Ureter (tissue), 1 donor: ENCODE measurements around the gene APBA2. TPM values are rescaled to one million over a fixed set of nuclear protein-coding genes. Genes with fewer than 3 reads are reported as not detected.
"Not testable (repeated sequence)": the region's sequence is repeated elsewhere in the genome, so short reads cannot be mapped to it uniquely, and the experiment has no call there.

ENCODE experiments used
- DNase-seq: peaks from one replicate; pipeline ENCODE4 v3.0.0-alpha.2; 2020; ENCODE audit warnings: low spot score
- total RNA-seq: library from RNA; stranded (reverse); gene quantifications from one replicate; pipeline ENCODE4 v1.2.4, GENCODE V29; 2023
- donor health status: DM: yes; HTN: yes; CAD: no.

The APBA2 gene
- total RNA-seq, 1 donor from 2014 or later, result 9.5 TPM

DNA sequence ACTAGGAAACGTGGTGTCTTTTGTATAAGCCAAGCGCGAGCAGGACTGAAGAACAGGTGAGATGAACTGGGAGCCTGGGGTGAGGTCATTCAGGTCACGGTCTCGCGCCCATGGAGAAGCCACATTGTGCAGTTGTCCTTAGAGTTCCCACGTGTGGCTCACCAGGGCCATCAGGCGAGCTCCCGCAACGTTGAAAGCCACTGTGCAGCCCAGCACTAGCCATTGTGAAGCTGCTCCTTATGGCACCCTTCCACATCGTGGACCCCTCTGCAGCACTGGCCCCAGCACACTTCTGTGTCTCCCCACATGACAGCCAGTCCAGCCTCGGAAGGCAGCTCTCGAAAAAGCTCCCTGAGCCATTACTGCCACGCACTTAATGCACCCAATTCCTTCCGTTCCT, 7.6 kb upstream of the APBA2 start:
- no peak for DNase-seq

DNA sequence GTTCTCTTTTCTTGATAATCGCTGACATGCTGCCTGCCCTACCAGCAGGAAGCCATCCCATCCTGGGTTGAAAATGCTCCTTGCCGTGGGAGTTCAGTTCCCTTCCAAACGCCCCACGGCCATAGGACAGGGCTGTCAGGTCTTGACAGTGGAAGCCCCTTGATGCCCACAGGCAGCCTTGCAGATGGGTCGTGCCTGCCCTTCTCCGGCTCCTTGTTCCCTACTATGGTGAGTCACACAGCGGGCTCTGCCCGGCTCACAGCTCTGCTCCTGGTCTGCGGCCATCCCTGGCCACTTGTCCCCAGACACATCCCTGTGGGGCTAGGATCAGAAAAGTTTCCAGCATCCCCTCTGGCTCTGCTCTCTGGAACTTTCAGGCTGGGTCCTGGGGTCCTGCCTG, 6.2 kb upstream of the APBA2 start:
- DNase-seq, result no peak

DNA sequence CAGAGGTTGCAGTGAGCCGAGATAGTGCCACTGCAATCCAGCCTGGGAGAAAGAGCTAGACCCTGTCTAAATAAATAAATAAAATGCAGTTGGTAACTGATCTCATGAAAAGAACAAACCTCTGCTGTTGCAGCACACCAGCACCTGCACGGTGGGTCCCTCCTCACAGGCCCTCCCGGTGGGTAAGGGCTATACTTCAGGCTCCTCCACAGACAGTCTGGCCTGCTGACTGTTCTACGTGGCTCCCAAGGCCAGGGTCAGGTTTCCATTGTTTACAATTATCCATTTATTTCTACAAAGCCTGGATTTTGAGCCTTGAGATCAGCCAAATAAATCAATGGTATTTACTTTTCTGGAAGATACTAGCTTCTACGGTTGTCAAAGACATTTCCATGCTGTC, 5.1 kb upstream of the APBA2 start:
- DNase-seq, result no peak

DNA sequence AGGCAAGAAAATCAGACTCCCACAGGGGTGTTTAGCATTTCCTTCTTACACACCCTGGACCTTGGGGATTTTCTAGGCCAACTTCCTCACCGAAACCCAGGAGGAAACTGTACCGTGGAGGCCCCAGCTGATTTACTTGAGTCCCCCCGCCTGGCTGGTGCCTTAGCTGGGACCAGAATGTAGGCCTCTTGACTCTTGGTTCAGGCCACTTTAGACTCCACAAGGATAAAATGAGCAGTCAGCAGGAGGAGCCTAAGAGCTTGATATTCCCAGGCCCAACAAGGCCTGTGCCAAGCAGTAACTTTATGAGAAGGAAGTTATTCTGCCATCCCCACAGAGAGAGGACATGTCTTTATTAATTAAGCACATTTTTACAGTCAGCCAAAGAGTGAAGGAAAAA, 4.6 kb upstream of the APBA2 start:
- DNase-seq, result no peak

DNA sequence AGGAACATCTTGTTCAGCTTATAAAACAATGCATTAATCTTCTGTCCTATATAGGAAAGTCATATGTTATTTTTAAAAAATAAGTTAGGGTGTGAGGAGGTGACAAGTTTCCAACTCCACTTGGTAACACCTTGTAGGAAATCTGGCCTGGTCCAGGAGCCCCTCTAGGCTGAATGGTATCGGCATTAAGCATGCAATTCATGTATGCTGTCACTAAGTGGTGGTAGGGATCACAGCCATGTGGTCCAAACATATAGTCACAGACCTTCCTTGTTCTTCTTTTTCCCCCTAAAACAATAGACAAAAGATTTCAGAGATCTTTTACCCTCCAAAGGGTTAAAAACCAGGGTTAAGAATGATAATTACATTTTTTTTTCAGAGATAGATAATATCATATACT, 4.2 kb upstream of the APBA2 start:
- DNase-seq, result no peak

DNA sequence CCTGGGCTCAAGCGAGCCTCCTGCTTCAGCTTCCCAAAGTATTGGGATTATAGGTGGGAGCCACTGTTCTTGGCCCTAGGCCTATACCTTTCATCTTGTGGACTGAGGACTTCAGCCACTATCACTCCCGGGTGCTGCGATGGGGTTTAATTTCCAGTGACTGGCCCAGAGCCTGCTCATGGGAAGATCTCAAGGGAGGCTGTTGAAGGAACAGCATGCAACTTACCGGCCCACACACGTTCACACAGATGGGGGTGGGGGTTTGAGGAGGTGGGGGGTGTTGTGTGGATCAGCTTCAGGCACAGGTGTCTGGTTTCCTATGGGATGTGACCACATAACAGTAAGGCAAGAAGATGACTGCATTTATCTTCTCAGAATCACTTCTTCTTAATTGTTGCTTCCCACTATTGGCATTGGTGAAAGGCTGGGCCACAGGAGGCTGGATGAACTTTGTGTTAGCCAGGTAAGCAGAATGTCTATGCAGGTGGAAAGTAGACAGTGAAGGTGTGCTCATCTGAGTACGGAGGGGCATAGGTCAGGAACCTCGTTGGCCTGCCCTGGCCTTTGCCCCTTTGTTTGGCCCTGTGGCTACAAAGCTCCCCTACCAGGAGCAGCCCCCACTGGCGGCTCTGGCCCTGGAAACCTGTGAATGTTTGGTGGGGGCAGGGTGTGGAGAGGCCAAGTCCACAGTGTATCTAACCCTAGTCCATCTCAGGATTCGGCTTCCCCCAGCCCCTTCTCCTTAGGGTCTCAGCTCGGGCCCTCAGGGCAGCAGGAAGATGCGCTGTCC, 1.4 kb upstream of the APBA2 start:
- DNase-seq, result no peak

DNA sequence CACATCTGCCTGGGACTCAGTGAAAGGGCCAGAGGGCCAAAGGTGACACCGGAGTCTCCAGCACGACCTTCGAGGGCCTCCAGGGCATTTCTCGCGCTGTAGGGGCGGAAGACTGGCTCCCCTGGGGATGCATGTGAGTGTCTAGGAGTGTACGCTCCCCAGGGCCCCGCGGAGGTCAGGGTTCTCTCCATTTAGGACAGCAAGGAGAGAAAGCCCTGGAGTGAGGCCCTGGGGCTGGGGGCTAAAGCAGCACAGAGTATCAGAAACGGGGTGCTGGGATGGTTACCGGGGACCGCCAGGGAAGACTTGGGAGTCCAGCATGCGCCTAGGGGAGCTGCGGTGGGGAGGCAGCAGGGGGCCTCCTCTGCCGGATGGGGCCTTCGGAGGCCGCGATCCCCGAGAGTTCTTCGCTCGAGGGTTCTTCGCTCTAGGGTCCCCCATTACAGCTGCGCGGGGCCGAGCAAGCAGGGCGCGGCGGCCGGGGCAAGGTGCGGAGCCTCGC, 595 bp upstream of the APBA2 start:
- no peak for DNase-seq

DNA sequence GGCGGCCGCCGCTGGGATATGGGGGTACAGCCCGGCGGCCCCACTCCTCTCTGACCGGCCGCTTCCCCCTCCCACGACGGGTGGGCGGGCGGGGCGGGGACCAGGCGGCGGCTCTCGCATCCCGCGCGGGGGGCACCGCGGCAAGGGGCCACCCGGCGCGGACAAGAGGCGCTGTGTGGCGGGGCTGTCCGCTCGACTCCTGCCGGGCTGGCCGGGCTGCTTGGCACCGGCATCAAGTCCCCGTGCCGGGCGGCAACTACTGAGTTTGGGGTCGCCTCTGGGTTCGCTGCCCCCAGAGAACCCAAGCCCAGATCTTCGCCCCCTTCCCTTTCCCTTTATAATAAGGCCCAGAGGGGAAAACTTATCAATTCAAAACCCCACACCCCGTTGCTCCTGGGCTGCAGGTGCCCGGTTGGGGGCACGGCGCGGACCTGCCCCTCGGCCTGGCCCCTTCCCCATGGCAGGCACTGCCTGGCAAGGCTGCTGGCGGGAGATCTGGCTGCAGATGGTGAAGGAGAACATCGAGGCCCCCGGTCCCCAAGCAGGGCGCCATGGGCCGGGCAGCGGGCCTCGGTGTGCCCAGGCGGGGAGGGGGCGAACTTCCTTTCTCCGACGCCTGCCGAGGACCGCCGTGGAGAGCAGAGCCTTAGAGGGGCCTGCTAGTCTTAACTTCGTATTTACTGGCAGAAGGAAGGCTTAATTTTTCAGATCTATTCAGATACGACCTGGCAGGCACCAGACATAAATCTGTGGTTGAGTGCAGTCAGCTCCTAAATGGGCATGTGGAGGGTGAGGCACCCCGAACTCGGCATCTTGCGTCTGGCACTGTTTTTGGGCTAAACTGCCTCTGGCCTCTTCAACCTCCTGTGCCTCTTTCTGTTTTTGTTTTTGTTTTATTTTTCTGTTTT, 911 bp downstream of the APBA2 start:
- DNase-seq, result no peak

DNA sequence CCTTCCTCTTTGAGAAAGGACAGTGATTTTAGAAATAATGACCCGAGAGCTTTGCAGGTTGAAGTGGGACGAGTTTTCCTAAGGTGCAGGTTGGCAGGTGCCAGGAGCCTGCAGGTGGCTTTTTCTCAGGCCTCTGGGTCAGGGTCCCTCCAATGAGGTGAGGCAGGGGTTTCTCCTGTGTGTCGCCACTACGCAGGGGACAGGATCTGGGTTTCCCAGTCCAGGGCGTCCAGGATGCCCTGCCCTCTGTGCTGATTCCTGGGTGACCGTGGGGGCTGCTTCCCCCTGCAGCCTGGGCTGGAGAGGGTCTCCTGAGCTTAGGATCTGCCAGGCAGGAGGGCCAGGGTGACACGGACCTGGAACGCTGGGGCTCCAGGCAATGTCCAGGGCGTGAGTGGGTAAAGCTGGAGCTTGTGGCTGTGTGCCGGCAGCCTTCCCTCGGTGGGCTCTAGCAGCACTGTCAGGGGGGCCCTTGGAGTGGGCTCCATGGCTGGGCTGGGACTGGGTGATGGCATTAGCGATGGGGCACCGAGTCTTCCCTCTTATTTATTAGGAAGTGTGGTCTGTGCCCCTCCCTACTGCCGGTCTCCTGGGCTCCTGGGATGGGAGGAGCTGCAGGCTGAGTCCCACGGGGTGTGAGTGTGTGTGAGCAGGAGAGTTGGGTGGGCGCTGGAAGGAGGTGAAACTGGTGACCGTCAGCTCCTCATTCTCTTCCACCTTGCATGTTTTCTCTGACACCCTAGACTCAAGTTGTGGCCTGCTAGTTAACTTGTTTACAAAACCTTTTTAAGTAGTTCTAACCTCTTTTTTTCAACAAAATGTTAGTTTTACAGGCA, 1.8 kb downstream of the APBA2 start:
- no peak for DNase-seq

DNA sequence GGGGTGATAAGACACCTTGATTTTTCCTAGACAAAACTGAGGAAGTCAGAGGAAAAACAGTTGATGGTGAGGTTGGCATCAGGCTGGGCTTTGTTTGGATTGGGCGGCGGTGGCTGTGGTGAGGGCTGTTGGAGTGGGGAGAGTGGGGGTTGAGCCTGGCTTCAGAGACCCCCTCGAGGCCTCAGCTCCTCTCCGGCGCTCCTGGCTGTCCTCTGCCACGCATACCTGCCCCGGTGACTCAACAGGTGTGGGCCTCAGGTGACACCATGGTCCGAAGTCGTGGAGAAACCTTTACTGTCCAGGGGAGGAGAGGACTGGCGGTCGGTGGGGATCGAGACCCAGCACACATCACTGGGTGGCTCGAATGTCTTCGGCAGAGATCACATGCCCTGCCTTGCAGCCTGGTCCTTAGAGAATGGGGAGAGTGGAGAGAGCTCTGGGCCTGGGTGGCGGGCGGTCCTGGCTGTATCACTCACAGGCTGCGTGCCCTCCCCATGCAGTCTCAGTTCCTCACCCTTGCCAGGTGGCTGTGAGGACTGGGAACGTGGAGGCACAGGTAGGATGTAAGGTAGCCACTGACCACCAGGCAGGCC, 2.6 kb downstream of the APBA2 start:
- no peak for DNase-seq

DNA sequence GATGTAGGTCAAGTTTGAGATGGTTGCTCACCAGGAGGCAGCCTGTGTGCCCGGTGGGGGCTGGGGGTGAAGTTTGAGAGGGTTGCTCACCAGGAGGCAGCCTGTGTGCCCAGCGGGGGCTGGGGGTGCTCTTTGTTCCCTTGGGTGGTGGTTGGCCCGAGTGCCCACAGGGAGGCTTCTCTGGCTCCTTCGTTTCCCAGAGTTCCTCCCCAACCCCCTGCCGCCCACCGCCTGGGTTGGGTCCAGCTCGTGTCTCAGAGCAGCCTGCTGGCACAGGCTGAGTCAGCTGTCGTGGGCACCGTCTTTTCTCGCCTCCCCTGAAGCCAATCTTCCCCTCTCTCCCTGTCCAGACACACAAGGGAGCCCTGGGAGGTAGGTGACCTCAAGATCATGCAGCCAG, 3.1 kb downstream of the APBA2 start:
- DNase-seq, result no peak

DNA sequence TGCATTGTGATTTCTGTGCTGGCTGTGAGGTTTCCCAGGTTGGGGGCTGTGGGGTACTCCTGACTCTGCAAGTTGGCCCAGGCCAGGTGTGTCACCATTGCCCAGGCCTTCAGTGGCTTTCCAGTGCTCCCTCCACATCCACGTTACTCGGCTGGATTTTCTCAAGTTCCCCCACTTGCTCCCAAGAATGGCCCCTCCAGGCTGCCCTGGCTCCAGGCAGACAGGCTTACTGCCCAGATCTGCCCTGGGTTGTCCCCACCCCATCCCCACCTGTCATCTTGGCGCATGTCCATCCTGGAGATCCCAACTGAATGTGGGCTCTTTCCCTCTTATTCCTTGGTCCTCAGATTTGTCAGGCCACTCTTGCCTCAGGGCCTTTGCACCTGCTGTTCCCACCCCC, 3.6 kb downstream of the APBA2 start:
- DNase-seq, result no peak

DNA sequence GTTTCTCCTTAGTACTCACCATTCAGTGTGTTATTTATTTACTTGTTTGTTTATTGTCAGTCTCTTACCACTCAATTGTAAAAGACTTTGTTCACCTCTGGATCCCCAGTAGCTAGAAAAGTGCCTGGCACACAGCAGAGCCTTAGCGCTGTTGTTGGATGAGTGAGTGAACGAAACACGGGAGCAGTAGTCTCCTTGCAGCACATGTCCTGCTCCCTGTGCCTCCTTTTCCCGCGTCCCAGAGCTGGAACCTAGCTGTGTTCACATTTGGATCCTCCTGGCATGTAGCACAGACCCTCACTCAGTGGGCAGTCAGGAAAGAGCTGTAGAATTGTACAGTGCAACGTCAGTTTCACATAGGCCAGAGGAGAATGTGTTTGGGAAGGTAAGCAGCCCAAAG, 4.1 kb downstream of the APBA2 start:
- DNase-seq, result not testable (repeated sequence)

DNA sequence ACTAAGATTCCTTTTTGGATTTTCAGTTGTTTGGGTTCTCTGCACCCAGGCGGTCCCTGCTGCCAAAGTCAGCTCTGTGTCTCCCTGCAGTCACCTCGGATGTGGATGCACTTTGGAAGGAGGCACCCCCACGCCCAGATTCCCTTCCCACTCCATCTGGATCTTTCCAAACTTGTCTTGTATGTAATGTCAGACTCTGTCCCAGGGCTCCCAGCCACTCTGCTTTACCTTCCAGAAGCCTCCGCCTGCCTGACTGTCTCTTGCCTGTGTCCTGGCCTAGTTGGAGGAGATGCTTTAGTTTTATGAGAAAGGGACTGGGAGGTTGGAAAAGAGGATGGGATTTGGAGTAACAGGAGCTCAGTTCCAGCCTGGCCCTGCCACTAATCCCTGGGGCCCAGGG, 4.5 kb downstream of the APBA2 start:
- DNase-seq, result not testable (repeated sequence)

DNA sequence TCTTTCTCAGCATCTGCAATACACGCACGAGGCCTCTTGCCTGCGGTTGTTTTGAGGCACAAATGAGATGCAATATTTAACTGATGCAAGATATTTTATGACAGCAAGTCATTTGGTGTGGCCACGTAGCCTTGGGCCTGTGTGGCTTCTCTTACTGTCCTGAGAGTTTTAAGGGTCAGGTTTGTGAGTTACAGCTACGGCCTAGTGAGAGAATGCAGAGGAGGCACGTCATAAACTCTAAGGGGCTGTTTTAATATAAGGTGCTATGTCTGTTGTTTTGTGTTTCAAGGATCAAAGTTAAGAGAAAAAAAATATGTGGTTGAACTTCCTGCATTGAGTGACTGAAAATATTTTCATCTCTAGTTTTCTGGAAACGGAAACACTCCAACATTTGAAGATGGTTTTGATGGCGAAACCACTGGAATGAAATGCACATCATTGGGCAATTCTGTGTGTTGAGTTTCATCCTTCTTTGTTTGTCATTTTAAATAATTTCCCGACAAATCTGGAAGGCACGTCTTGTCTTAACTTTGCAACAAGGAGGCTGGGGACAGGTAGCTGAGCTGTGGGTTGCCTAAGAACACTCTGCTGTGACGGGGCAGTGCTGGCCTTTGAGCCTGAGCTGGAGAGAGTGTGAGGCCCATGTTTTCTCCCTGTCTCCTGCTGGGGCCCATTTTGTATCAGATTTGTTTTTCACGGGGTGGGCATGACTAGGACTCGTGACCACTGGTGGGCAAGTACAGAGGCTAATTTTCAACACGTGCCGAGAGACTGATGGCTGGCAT, 5.1 kb downstream of the APBA2 start:
- no peak for DNase-seq

DNA sequence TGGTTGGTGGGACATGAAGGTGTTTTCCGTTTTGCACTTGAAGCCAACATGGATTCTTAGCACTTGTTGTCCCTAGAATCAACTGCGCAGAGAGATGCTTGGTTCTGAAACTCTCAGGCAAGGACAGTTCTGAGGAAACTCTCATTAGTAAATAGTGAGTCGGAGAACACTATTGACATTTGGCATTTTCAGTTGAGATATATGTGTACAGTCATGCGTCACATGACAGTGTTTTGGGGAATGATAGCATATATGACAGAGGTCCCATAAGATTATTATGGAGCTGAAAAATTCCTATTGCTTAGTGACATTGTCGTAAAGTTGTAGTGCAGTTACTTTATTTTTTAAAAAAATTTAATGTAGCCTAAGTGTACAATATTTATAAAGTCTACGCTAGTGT, 5.8 kb downstream of the APBA2 start:
- no peak for DNase-seq

DNA sequence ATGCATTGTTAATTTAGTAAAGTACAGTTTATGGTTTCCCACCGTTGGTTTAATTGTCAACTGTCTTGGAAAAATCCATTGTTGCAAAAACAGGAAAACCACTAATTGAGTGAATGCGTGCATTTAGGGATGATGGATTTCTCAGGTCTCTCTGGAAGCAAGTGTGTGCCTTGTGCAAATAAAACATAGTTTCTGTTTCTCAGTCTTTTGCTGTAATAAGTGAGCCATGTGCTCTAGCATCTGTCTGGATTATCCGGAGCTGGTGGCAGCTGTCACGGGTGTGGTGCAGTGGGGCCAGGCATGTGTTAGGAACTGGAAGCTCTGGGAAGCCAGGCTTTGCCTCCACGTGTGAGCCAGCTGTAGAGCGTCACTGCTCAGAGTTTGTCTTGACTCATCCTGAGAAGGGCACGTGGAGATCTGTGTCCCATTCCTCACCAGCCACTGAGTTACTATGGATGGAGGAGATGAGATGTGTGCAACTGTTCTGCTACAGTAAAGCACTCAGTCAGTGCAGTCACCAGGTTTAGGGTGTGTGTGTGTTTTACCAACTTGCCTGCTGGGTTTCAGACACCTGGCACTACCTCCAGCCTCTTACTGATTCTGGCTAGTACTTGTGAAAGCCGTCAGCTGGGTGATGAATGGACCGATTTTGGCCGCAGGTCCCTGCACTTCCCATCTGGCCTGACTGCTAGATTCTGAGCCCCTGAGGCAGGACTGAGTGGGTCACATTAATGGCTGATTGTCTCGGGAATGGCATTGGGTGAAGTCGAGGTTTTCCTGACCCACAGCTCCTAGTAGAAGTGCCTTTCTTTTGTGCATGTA, 7.2 kb downstream of the APBA2 start:
- no peak for DNase-seq

DNA sequence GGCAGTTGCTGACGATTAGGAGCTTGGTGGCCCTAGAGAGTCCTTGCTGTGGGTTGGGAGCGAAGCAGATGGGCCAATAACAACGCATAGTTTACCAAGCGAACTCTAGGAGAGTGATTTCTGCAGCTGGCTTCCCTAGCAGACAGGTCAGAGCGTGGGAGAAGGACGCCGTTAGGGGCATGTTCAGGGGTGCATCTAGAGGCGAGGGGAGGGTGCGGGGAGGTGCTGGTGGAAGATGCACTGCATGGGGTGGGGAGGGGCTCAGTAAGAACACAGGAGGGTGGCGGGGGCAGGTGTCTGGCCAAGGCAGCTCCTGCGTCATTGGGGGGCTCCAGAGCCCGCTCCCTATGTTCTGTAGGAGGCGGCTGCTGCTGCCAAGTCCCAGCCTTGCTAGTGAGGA, 8.9 kb downstream of the APBA2 start:
- DNase-seq, result no peak

DNA sequence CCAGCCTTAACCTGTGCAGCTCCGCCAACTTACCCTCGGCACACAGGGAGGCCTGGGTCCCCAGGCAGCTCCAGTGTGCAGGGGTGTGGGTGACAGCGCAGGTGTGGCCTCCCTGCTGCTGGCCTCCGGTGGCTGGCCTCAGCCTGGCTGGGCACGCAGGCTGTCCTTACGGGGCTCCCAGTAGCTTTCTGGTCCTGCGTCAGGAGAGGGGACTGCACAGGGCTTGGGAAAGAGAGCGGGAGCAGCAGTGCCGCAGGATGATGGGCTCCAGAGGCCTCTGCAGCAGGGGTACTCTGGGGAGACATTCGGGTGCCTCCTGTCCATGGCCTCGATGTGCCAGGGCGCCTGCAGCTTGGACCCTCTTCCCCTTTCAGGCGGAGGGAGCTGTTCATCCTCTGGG, 9.4 kb downstream of the APBA2 start:
- DNase-seq, result no peak

DNA sequence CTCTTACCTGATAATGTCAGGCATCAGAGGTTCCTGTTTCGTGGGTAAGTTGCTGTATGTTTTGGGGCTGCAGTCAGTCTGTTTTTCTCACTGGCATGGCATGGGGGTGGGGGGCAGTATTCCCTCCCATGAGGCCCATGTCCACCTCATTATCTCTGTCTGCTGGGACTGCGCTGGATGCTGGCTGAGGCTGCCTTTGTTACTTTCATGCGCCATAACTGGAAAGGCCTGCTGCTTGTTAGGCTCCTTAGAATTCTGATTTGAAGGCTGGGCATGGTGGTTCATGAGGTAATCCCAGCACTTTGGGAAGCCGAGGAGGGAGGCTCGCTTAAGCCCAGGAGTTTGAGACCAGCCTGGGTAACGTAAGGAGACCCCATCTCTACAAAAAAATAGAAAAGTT, 9.8 kb downstream of the APBA2 start:
- no peak for DNase-seq
